CD4-positive, alpha-beta T cell treated with Interferon alpha-2 for 1 hour (primary cell): Measurements from ENCODE around the gene CARNS1.
"Not testable (repeated sequence)": the region's sequence is repeated elsewhere in the genome, so short reads cannot be mapped to it uniquely, and the experiment has no call there.

Experiments
- DNase-seq, 2 donors: peaks; one replicate each; pipeline ENCODE4 v3.0.0-alpha.2; 2020 to 2022

CARNS1 gene

DNA sequence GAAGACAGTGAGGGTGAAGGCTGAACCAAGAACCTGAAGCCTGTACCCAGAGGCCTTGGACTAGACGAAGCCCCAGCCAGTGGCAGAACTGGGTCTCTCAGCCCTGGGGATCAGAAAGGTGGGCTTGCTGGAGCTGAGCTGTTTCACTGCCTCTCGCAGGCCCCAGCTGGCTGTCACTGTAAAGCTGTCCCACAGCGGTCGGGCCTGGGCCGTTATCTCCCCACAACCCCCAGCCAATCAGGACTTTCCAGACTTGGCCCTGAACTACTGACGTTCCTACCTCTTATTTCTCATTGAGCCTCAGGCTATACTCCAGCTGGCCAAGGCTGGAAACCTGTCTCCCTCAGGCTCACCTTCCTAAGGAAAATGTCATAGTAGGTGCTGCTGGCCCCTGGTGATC, 17.9 kb upstream of the CARNS1 start:
- DNase-seq, result no peak

- no peak for DNase-seq
Measured at GRCh38 chr11:67397986-67398660, 17.4 kb upstream of the CARNS1 start.

DNA sequence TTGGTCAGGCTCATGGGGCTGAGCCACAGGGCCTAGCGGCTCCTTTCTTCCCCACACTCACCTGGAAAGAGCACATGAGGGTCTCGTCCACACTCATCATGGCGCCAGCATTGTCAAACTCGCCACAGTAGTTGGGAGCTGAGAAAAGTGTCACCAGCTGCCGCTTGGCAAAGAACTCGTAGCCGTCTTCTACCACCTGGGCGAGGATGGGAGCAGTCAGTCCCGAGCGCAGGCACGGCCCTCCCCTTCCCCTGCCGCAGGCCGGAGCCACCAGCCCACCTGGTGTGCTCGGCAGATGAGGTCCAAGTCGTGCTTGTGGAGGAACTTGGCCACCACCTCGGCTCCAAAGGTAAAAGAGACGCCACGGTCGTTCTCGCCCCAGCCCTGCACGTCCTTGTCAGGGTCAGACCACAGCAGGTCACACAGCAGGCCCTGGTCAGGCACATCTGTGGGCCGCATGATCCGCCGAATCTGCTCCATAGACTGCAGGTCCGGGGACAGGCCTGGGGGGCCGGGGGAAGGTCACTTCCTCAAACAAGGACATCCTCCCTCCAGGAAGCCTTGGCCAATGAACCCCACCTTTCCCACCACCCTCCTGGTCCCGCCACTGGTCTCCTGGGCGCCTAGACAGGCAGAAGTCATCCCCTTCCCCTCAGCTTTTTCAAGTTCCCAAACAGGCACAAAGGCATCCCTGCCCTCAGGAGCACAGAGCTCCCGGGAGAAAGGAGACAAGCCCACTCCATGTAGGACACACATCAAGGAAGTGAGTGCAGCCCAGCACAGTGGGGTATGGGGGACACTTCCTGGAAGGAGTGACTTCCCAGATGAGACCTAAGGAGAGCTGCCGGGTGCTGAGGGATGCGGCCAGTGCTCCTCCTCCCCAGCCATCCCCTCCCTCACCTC, 16.6 kb upstream of the CARNS1 start:
- DNase-seq, result no peak

DNA sequence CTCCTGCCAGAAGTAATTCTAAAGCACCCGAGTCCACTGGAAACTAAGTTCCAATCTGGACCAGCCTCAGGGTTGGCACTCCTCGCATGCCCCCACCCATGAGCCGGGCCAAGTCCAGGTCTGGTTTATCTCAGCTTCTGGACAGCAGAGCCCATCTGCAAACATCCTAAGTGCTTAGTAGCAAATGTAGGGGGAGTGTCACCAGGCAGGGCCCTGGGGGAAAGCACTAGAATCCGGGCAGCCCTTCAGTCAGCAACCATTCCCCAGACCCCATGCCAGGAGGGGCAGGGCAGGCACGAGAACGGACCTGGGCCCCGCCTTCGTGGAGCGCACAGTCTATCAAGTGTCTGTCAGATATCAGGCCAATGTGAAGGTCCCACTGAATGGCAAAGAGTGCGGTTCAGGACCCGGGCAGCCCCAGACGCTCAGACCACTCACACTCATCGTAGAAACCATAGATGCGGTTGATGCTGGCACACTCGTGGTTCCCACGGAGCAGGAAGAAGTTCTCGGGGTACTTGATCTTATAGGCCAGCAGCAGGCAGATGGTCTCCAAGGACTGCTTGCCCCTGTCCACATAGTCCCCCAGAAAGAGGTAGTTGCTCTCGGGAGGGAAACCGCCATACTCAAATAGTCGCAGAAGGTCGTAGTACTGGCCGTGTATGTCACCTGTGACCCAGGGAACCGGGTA, 15.1 kb upstream of the CARNS1 start:
- DNase-seq, result no peak

DNA sequence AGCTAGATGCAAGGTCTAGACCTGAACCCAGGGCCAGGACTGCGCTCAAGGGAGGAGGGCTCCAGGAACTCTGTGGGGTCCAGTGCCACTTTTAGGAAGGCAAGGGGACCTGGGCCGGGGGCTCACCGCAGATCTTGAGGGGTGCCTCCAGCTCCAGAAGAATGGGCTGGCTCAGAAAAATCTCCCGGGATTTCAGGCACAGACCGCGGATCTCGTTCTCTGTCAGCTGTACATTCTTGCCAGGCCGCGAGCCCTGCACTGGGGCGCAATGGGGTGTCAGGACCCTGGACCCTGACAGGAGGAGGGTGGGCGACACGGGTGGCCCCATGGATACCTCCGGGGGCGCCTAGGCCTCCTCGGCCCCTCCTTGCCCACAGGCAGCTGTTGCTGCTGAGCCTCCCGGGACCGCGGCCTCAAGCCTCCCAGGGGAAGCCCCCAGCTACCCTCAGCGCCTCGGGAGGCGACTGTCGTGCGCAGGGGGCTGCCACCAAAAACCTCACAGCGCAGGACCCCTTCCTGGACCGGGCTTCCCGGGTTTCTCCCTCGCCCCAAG, 14.5 kb upstream of the CARNS1 start:
- no peak for DNase-seq

GRCh38 chr11:67401495-67402191, 13.8 kb upstream of the CARNS1 start, which contains the start of gene PPP1CA:
PPP1CA (minus strand) TSS chr11:67401858; CDS start chr11:67401782, 76 bp downstream.
- peak; percentile 88 to 93 for DNase-seq

DNA sequence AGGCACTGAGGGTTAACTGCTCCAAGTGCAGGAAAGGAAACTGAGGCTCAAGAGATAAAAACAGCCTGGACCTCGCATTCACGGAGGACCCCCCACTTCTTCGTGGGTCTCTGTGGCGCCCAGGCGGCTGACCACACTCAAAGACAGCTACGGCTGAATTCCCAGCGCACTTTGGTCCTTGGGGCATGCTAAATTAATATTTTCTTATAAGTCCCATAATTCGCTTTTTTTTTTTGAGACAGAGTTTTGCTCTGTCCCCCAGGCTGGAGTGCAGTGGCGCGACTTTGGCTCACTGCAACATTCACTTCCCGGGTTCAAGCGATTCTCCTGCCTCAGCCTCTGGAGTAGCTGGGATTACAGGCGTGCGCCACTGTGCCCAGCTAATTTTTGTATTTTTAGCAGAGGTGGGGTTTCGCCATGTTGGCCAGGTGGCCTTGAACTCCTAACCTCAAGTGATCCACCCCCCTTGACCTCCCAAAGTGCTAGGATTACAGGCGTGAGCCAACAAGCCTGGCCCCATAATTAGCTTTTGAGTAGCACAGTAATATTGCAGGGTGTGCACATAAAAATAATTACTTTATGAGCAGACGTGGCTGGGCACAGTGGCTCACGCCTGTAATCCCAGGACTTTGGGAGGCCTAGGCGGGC, 13.2 kb upstream of the CARNS1 start:
- not testable (repeated sequence) for DNase-seq

- DNase-seq, result not testable (repeated sequence)
Measured at GRCh38 chr11:67403085-67403484, 12.4 kb upstream of the CARNS1 start.

- DNase-seq, result peak in 1 of 2 donors; percentile 65
Measured at GRCh38 chr11:67404515-67405195, 10.8 kb upstream of the CARNS1 start.

DNA sequence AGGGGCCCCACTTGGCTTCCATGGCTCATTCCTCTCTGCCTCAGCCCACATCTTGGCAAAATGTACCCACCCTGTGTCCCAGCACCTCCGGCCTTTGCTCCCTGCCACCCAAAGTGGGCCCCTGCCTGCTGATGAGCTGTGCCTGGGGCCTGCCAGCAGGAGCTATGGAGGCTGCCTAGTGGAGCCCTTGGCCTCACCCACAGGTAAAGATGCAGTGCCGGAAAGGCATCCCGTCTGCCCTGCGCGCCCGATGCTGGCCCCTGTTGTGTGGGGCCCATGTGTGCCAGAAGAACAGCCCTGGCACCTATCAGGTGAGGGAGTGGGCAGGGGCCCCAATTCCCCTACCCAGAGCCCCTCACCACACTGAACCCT, 10.3 kb upstream of the CARNS1 start:
- no peak for DNase-seq

GRCh38 chr11:67405688-67406339, 9.7 kb upstream of the CARNS1 start:
- DNase-seq, result no peak

GRCh38 chr11:67406420-67406968, 9.0 kb upstream of the CARNS1 start:
- no peak for DNase-seq

DNA sequence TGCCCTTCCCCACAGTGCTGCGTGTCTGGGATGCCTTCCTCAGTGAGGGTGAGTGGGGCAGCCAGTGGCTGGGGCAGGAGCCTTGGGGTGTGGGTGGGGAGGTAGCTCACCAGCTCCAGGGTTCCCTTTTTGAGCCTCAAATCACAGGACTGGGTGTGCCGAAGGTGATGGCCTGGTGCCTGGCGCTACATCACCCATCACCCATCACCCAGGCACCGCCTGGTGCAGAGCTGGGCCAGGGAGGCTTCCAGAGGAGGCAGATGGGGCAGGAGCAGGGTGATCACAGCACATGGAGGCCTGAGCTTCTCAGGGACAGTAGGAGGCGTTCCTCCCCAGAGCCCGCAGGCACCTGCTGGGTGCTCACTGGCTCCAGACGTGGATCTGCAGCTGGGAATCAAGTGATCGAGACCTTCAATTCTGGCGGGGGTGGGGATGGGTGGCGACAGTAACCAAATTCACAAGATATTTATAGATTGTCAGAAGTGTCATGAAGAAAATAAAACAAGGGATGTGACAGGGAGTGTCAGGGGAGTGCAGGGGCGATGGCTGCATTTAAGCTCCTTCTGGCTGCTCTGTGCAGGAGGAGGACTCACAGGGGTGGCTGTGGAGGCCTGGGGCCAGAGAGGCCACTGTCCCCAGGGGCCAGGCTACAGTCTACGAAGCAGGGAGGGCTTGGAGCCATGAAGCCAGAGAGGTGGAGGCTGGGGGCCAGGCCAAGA, 8.3 kb upstream of the CARNS1 start:
- no peak for DNase-seq

- DNase-seq, result no peak
Measured at GRCh38 chr11:67407688-67408163, 7.8 kb upstream of the CARNS1 start.

DNA sequence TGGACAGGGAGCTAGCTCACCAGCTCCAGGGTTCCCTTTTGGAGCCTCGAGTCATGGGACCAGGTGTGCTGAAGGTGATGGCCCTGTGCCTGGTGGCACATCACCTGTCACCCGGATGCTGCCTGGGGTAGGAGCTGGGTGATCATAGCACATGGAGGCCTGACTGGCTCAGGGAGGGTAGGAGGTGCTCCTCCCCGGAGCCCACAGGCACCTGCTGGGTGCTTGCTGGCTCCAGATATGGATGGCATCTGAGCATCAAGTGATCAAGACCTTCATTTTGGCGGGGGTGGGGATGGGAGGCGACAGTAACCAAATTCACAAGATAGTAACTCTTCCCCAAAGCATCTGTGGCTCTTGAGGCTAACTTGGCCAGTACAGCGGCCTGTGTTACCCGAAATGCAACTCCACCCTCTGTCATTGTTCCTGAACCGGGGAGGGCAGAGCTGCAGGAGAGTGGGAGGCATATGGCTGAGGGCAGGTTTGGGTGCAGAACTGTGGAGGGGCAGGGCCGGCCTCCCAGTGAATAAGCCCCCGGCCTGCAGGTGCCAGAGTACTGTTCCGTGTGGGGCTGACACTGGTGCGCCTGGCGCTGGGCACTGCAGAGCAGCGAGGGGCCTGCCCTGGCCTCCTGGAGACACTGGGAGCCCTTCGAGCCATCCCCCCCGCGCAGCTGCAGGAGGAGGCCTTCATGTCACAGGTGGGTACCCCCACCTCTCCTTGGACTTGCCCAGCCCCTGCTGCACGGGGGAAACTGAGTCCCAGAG, 6.9 kb upstream of the CARNS1 start:
- DNase-seq, result no peak

DNA sequence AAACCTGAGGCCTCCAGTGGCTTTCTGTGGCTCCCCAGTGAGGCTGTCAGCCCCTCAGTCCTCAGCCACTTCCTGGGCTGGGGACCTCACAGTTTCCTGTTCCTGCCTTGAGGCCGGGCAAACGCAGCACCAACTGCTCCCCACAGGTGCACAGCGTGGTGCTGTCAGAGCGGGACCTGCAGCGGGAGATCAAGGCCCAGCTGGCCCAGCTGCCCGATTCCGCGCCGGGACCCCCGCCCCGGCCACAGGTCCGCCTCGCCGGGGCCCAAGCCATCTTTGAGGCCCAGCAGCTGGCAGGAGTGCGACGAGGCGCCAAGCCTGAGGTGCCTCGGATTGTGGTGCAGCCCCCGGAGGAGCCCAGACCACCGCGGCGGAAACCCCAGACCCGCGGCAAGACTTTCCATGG, 6.2 kb upstream of the CARNS1 start:
- DNase-seq, result peak; percentile 72 to 84

GRCh38 chr11:67409781-67410368, 5.6 kb upstream of the CARNS1 start:
- DNase-seq, result peak in 1 of 2 donors; percentile 47

GRCh38 chr11:67410369-67410831, 5.1 kb upstream of the CARNS1 start:
- no peak for DNase-seq
